GM18499 (cell line): Measurements from ENCODE around the gene LGALS9C.
"Not testable (repeated sequence)": the region's sequence is repeated elsewhere in the genome, so short reads cannot be mapped to it uniquely, and the experiment has no call there.

Source experiments
- ATAC-seq: cut with Tn5 transposase; IDR thresholded peaks from one replicate; pipeline ENCODE4 v1.9.1; 2021; ENCODE audit warnings: moderate number of reproducible peaks; ENCODE audit not compliant: insufficient read depth, unreplicated experiment

LGALS9C gene

DNA sequence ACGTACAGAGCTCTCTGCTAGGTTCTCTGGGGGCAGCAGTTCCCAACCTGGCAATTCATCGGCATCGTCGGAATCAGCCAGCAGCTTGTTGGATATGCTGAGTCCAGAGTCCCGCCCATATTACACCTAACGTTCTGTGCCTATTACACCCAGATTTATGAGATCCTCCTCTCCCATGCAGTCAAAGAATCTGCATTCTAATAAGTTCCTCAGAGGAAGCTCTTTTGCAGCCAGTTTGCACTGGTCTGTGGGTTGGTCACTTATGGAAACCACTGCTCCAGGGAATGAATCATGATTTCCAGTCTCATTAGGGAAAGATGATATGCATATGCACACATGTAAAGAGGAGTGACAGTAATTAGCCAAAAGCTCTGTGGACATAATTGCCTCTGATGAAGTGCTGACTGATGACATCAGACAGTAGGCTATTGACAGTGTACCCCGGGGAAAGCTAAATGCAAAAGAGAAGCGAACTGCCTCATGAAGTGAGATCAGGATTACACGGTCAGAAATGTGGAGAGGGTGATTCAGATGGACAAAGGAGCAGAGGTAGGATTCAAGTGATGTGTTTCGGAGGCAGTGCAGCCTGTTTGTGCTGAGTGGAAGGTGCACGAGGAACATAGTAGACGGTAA, 49.7 kb downstream of the LGALS9C start:
- not testable (repeated sequence) for ATAC-seq

DNA sequence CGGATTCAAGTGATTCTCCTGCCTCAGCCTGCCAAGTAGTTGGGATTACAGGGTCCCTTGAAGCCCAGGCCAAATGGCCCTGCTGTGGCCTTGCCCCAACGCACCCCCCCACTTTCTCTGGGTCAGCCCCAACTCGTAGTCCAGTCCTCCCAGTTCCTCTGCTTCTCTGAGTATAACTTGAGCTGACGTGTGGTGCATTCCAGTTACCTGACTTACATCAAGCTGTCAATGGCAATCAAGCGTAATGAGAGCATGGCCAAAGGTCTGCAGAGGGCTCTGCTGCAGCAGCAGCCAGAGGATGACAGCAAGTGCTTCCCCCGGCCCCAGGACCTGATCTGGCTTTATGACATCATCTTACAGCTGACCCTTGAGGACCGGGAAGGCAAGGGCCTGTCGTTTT, 50.8 kb downstream of the LGALS9C start:
- ATAC-seq = not testable (repeated sequence)

DNA sequence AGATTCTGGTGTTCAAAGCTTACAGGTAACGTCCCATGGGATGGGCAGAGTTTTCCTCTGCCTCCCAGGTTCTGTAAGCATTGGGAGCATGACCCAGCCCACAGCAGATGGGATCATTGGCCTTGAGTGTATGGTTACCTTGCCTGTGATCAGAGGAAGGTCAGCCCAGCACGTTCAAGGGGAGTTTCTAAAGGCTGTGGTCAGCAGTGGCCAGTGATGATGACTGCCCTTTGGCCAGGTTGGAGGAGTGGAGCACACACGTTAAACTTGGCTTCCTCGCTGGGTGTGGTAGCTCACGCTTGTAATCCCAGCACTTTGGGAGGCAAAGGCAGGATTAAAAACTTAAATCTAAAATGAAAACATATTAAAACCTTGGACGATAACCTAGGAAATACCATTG, 51.8 kb downstream of the LGALS9C start:
- ATAC-seq = not testable (repeated sequence)

DNA sequence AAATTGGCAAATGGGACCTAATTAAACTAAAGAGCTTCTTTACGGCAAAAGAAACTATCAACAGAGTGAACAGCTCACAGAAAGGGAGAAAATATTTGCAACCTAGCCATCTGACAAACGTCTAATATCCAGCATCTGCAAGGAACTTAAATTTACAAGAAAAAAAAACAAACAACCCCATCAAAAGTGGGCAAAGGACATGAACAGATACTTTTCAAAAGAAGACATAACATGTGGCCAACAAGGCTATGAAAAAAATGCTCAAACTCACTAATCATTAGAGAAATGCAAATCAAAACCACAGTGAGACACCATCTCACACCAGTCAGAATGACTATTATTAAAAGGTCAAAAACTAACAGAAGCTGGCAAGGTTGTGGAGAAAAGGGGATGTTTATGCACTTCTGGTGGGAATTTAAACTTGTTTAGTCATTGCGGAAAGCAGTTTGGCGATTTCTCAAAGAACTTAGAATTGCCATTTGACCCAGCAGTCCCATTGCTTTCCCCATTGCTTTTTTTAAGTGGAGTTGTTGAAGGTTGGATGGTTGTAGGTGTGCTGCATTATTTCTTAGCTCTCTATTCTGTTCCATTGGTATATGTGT, 52.4 kb downstream of the LGALS9C start:
- not testable (repeated sequence) for ATAC-seq

GRCh38 chr17:18530405-18530804, 53.8 kb downstream of the LGALS9C start:
- not testable (repeated sequence) for ATAC-seq

- not testable (repeated sequence) for ATAC-seq
Observed at GRCh38 chr17:18542234-18542633, 65.6 kb downstream of the LGALS9C start.

GRCh38 chr17:18542907-18543306, 66.3 kb downstream of the LGALS9C start:
- not testable (repeated sequence) for ATAC-seq
